ENCODE measurements around the gene ZSCAN22. TPM values are rescaled to one million over a fixed set of nuclear protein-coding genes. Genes with fewer than 3 reads are reported as not detected.

ZSCAN22 gene
- total RNA-seq, 6 donors from 2014 or later = 1.8 to 6.3 (median 3.7) TPM

DNA sequence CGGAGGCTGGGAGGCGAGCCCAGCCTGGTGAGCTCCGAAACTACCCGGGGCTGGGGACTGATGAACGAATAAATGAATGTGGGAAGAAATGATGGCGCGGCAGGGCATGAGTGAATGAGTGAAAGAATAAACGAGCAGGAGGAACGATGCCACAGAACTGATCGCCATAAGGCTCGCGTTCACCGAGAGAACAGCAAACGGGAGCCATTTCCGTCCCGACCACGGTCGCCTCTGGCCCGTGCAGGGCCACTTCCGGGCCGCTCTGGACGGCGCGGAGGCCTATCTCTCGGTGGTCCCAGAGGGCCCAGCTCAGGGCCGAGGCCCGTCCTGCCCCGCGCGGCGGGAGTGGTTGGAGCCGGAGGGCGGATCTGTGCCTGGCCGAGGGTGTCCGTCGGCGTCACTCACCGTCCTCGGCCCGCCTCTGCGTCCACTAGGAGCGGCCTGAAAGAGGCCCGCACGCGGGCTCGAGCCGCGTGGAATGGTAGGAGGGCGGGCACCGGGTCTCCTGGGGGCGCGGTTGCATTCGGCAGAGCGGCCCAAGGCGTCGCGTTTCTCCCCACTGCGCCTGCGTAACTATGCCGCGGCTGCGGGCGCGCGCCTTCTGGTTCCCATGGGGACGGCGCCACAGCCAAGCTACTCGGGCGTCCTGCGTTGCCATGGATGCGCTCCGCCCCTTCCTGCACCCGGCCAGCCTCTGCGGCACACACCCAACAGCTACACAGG, 35.6 kb downstream of the ZSCAN22 start, which contains the start of gene ZNF497:
TSS of gene ZNF497 (minus strand) at position 480 of the 723 bp plus-strand sequence. CDS start 5,116 bp downstream, outside the sequence.
- H3K9me3 ChIP-seq = no peaks in the 10 kb centered on the region
- H3K36me3 ChIP-seq = no peaks in the 10 kb centered on the region
- no peaks in the 10 kb centered on the region for H3K27me3 ChIP-seq
- H3K4me1 ChIP-seq = peaks cover 5 to 8% (median 8%) of the 10 kb centered on the region in 4 donors
- DNase-seq (peak; percentile 99), ATAC-seq (ENCODE audit: low FRiP score in 2 of 2) (peak; percentile 96 to 97)
- 0% methylated on average over 17 to 62 of the region's 74 CpGs for WGBS, 2 donors
- no peak for TF ChIP-seq EP300 (IDR thresholded peaks at IDR 0.05)
- TF ChIP-seq POLR2AphosphoS5 (IDR thresholded peaks at IDR 0.05) = peak; percentile 59 to 86
- peak in 3 of 4 donors; percentile 52 to 81 (median 56) for TF ChIP-seq POLR2A (IDR thresholded peaks at IDR 0.05)
- TF ChIP-seq, protein P1, sequence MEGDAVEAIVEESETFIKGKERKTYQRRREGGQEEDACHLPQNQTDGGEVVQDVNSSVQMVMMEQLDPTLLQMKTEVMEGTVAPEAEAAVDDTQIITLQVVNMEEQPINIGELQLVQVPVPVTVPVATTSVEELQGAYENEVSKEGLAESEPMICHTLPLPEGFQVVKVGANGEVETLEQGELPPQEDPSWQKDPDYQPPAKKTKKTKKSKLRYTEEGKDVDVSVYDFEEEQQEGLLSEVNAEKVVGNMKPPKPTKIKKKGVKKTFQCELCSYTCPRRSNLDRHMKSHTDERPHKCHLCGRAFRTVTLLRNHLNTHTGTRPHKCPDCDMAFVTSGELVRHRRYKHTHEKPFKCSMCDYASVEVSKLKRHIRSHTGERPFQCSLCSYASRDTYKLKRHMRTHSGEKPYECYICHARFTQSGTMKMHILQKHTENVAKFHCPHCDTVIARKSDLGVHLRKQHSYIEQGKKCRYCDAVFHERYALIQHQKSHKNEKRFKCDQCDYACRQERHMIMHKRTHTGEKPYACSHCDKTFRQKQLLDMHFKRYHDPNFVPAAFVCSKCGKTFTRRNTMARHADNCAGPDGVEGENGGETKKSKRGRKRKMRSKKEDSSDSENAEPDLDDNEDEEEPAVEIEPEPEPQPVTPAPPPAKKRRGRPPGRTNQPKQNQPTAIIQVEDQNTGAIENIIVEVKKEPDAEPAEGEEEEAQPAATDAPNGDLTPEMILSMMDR (IDR thresholded peaks at IDR 0.05) = peak in 2 of 6 experiments; percentile 23 to 38
- peak within 1 kb of the TSS; percentile 91 to 95 (median 92) for H3K27ac ChIP-seq
- peak within 1 kb of the TSS; percentile 48 to 91 (median 70) for H3K4me3 ChIP-seq

DNA sequence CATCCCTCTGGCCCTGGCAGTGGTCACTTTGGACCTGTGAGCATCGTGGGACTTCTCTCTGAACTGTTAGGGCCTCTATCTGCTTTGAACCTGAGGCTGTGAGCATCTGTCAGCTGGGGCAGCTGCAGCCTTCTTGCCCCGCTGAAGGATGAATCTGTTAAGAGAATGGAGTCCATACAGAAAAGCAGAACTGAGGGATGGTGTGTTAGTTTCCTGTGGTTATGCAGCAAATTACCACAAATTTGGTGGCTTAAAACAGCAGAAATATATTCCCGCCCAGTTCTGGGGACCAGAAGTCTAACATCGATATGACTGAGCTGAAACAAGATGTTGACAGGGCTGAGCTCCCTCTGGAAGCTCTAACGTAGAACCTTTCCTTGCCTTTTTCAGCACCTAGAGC, 37.4 kb downstream of the ZSCAN22 start:
- DNase-seq = no peak
- no peak overlapping the region for H3K27ac ChIP-seq

DNA sequence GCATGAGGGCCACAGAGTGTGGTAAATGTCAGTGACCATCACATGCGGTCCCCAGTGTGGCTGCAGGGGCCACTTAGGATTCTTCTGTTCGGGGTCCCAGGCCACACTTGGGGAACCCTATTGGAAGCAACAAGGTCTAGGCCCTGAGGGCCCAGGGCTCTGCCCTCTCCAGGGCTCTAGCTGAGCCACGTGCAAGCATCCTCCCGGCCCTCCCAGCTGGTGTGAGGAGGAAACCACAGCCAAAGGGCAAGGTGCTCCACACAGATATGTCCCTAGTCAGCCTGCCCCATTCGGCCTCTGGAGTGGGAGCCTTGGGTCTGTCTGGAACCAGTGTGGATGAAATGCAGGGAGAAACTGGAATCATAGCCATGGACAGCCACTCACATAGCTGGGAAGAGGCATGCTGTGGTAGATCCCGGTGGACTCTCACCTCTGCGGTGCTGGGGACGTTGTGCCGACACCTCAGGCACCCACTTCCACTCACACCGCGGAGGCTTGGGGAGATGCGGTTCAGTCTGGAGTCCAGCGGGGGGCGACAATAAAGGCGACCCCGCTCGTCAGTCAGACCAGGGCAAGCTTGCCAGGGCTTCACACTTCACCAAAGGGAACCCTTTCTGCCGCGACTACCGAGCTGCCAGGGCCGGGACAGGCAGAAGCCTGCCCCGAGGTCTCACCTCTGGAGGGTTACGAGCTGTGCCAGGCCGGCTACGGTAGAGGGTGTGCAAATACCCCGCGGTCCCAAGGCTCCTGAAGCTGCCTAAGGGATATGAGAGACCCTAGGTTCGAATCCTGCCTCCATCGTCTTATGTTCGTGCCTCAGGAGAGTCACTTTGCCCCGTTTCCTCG, 40.0 kb downstream of the ZSCAN22 start:
- 92% methylated on average over 17 to 31 of the region's 32 CpGs for WGBS, 2 donors
- TF ChIP-seq EP300 (IDR thresholded peaks at IDR 0.05) = no peak
- TF ChIP-seq, protein P1 (IDR thresholded peaks at IDR 0.05) = no peak
- TF ChIP-seq POLR2A (IDR thresholded peaks at IDR 0.05) = no peak
- no peak for TF ChIP-seq POLR2AphosphoS5 (IDR thresholded peaks at IDR 0.05)
- H3K36me3 ChIP-seq = no peaks in the 10 kb centered on the region

More for the DNA sequence above, 37.4 kb downstream of the ZSCAN22 start:
- no peaks in the 10 kb centered on the region for H3K36me3 ChIP-seq
- no peak for ATAC-seq (ENCODE audit: low FRiP score in 2 of 2)
- peaks cover 5 to 8% (median 7%) of the 10 kb centered on the region in 4 donors for H3K4me1 ChIP-seq
- H3K27me3 ChIP-seq = no peaks in the 10 kb centered on the region
- 71 to 75% methylated on average over 5 of the region's 5 CpGs for WGBS, 2 donors
- TF ChIP-seq EP300 (IDR thresholded peaks at IDR 0.05) (no peak), POLR2AphosphoS5 (IDR thresholded peaks at IDR 0.05) (no peak), POLR2A (IDR thresholded peaks at IDR 0.05) (no peak)
- TF ChIP-seq, protein P1 (IDR thresholded peaks at IDR 0.05) = no peak
- H3K9me3 ChIP-seq = no peaks in the 10 kb centered on the region
- no peak overlapping the region for H3K4me3 ChIP-seq

DNA sequence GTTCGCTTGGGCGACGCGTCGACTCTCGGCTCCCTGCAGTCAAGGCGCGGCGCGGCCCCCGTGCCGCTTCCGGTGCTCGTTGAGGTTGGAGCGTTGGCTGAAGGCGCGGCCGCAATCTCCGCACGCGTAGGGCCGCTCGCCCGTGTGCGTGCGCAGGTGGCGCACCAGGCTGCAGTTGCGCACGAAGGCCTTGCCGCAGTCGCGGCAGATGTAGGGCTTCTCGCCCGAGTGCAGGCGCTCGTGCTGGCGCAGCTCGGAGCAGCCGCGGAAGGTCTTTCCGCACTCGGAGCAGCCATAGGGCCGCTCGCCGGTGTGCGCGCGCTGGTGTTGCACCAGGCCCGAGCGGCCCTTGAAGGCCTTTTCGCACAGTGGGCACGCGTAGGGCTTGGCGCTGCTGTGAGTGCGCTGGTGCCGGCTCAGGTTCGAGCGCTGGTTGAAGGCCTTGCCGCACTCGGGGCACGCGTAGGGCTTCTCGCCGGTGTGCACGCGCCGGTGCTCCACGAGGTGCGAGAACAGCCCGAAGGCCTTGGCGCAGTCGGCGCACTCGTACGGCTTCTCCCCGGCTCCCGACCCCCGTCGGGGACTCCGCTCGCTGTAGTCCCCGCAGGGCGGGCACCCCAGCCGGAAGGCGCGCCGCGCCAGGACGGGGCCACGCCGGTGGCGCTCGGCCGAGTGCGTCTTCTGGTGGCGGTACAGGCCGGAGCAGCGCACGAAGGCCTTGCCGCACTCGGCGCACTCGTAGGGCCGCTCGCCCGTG, 41.1 kb downstream of the ZSCAN22 start:
- H3K27ac ChIP-seq = no peak overlapping the region
- H3K36me3 ChIP-seq = no peaks in the 10 kb centered on the region
- H3K4me3 ChIP-seq = no peak overlapping the region
- WGBS, 2 donors = 77 to 81% methylated on average over 58 to 99 of the region's 106 CpGs
- no peaks in the 10 kb centered on the region for H3K9me3 ChIP-seq
- H3K27me3 ChIP-seq = no peaks in the 10 kb centered on the region
- no peak for TF ChIP-seq POLR2AphosphoS5 (IDR thresholded peaks at IDR 0.05)
- TF ChIP-seq EP300 (IDR thresholded peaks at IDR 0.05) = no peak
- TF ChIP-seq, protein P1 (IDR thresholded peaks at IDR 0.05) = no peak
- TF ChIP-seq POLR2A (IDR thresholded peaks at IDR 0.05) = no peak
- peaks cover 0 to 5% (median 2%) of the 10 kb centered on the region in 4 donors for H3K4me1 ChIP-seq
- ATAC-seq (ENCODE audit: low FRiP score in 2 of 2) = no peak
- DNase-seq = peak in 1 of 2 donors; percentile 79

More for the DNA sequence above, 40.0 kb downstream of the ZSCAN22 start:
- no peaks in the 10 kb centered on the region for H3K27me3 ChIP-seq
- H3K27ac ChIP-seq = no peak overlapping the region
- H3K4me1 ChIP-seq = peaks cover under 1 to 1% (median under 1%) of the 10 kb centered on the region in 4 donors
- H3K9me3 ChIP-seq = no peaks in the 10 kb centered on the region
- ATAC-seq (ENCODE audit: low FRiP score in 2 of 2) = no peak
- DNase-seq = no peak
- no peak overlapping the region for H3K4me3 ChIP-seq
